PC-3 (cell line): Measurements from ENCODE around the gene ATG13.

Source experiments
- EZH2 ChIP-seq: fragments of 300-600 bp; sonication (generic); IDR thresholded peaks from one replicate; pipeline ENCODE4 v1.6.1; 2017; ENCODE audit warnings: antibody characterized with exemption, mild to moderate bottlenecking, low read length; ENCODE audit not compliant: unreplicated experiment
- TF ChIP-seq, protein P1 (sequence below): fragments of 300-600 bp; sonication (generic); conservative IDR thresholded peaks from 2 replicates; pipeline ENCODE4 v1.5.1; 2017; ENCODE audit warnings: antibody characterized with exemption, low read depth, mild to moderate bottlenecking, low read length

DNA sequence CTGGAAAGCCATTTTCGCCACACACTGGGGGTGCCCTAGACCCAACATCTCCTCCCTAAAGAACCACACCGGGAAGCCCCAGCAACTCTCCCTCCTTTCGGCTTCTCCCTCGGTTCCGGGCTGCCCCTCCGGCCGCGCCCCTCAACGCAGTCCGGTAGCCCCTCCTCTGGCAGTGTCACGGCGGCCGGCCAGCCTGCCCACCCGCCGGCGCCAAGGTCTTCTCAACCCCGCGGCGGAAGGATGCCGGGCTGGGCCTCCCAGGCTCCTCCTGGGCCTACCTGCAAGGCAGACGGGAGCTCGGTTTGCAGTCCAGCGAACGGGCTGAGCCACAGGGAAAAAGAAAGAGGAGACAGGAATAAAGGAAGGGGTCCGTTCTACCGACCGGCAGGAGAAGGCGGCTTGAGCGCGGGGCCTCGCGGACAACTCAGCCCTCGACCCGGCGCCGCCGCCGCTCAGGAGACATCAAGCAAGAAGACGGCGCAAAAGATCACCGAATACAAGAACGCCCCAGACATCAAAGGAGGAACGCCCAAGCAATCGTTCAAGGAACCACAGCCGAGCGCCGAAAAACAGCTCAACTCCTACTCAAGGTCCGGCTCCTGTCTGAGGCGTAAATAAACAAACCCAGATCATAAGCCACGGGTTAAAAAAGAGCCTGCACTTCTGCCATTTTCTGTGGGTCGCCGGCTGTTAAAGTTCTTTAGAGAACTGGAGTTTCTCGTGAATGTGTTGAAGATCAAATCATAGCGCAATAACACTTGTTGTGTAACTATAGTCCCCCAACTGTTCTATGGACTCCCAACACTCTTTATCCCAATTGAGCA is 23.6 kb upstream of the ATG13 start, which contains the start of gene AMBRA1:
- TF ChIP-seq, protein P1, sequence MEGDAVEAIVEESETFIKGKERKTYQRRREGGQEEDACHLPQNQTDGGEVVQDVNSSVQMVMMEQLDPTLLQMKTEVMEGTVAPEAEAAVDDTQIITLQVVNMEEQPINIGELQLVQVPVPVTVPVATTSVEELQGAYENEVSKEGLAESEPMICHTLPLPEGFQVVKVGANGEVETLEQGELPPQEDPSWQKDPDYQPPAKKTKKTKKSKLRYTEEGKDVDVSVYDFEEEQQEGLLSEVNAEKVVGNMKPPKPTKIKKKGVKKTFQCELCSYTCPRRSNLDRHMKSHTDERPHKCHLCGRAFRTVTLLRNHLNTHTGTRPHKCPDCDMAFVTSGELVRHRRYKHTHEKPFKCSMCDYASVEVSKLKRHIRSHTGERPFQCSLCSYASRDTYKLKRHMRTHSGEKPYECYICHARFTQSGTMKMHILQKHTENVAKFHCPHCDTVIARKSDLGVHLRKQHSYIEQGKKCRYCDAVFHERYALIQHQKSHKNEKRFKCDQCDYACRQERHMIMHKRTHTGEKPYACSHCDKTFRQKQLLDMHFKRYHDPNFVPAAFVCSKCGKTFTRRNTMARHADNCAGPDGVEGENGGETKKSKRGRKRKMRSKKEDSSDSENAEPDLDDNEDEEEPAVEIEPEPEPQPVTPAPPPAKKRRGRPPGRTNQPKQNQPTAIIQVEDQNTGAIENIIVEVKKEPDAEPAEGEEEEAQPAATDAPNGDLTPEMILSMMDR, result no peak
- no peak for TF ChIP-seq EZH2
